ENCODE data around the gene EEA1. TPM values are rescaled to one million over a fixed set of nuclear protein-coding genes. Genes with fewer than 3 reads are reported as not detected.
"Not testable (repeated sequence)": the region's sequence is repeated elsewhere in the genome, so short reads cannot be mapped to it uniquely, and the experiment has no call there.

Gene EEA1
- total RNA-seq: 10 to 100 TPM; 15.6 to 17.6 TPM

- peak within 1 kb of the TSS; percentile 90 for H3K4me3 Mint-ChIP-seq
- CTCF ChIA-PET: interaction anchor here (0.7 to 1.3 kb wide), 4 partner anchors 20 to 60 kb away, joined by 3 to 4 read pairs (median 4); no protein-coding TSS in a partner anchor
- H3K36me3 Mint-ChIP-seq (ENCODE audit: low read depth): peaks cover 4% of the 10 kb centered on the region
- DNase-seq: peak; percentile 97
- no peaks in the 10 kb centered on the region for H3K27me3 Mint-ChIP-seq (ENCODE audit: low read depth)
- no peaks in the 10 kb centered on the region for H3K9me3 Mint-ChIP-seq
- peaks cover 28% of the 10 kb centered on the region for H3K4me1 Mint-ChIP-seq (ENCODE audit: low read depth)
- H3K27ac Mint-ChIP-seq: peak within 1 kb of the TSS; percentile 93
- intact Hi-C loops (cut with micrococcal nuclease): loop anchor here (1.0 to 10.0 kb wide), 14 partner anchors 59 to 1528 kb away; partner anchors contain the start of genes BTG1, CEP83, CRADD and NUDT4
Observed at GRCh38 chr12:92928962-92929915, at the start of gene EEA1. Gene EEA1 (minus strand): TSS chr12:92929295. CDS start chr12:92929066, 229 bp downstream.

- CTCF ChIA-PET: interaction anchor here (0.7 to 4.2 kb wide), 3 partner anchors 9 to 119 kb away, joined by 3 to 22 read pairs (median 4); no protein-coding TSS in a partner anchor
- Mint-ChIP-seq H3K4me1 (ENCODE audit: low read depth) (peaks cover 25% of the 10 kb centered on the region), H3K27me3 (ENCODE audit: low read depth) (no peaks in the 10 kb centered on the region), H3K4me3 (no peak overlapping the region), H3K9me3 (peaks cover 9% of the 10 kb centered on the region), H3K27ac (no peak overlapping the region), H3K36me3 (ENCODE audit: low read depth) (peaks cover 4% of the 10 kb centered on the region)
- no peak for DNase-seq
- intact Hi-C loops (cut with micrococcal nuclease): no loop called here
Observed at GRCh38 chr12:92978607-92979006, 49.5 kb upstream of the EEA1 start.

DNA sequence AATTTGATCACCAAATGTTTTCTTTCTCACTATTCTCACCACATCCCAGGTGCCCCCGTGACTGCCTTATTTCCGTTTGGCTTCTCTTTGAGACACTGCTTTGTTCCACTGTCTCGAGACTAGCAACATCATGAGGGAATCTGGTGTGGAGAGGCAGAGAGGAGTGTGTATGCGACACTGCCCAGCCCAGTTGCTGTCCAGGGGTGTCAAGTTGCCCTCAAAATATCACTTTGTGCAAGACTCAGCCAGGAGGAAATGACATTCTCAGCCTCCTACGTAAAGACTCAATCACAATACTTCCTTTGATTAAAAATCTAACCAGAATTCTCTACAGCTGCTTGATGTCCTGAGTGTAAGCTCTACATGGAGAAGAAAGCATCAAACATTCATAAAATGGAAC, 48.2 kb upstream of the EEA1 start:
- DNase-seq: peak; percentile 35
- H3K9me3 Mint-ChIP-seq: peaks cover 9% of the 10 kb centered on the region
- H3K27me3 Mint-ChIP-seq (ENCODE audit: low read depth): no peaks in the 10 kb centered on the region
- H3K27ac Mint-ChIP-seq: peak overlapping the region; percentile 19
- CTCF ChIA-PET: interaction anchor here (0.6 to 4.2 kb wide), 2 partner anchors 11 to 145 kb away, joined by 4 to 22 read pairs; no protein-coding TSS in a partner anchor
- peak overlapping the region; percentile 45 for H3K4me3 Mint-ChIP-seq
- peaks cover 4% of the 10 kb centered on the region for H3K36me3 Mint-ChIP-seq (ENCODE audit: low read depth)
- peaks cover 27% of the 10 kb centered on the region for H3K4me1 Mint-ChIP-seq (ENCODE audit: low read depth)
- intact Hi-C loops (cut with micrococcal nuclease): no loop called here

GRCh38 chr12:92974759-92975158, 45.7 kb upstream of the EEA1 start:
- H3K27ac Mint-ChIP-seq: no peak overlapping the region
- peaks cover 5% of the 10 kb centered on the region for H3K9me3 Mint-ChIP-seq
- no peak for DNase-seq
- H3K27me3 Mint-ChIP-seq (ENCODE audit: low read depth): no peaks in the 10 kb centered on the region
- CTCF ChIA-PET: interaction anchor here (0.8 to 1.2 kb wide), 2 partner anchors 9 to 13 kb away, joined by 4 to 6 read pairs; no protein-coding TSS in a partner anchor
- peaks cover 2% of the 10 kb centered on the region for H3K36me3 Mint-ChIP-seq (ENCODE audit: low read depth)
- no peak overlapping the region for H3K4me3 Mint-ChIP-seq
- intact Hi-C loops (cut with micrococcal nuclease): no loop called here
- H3K4me1 Mint-ChIP-seq (ENCODE audit: low read depth): peaks cover 27% of the 10 kb centered on the region

- Mint-ChIP-seq H3K4me1 (ENCODE audit: low read depth) (peaks cover 21% of the 10 kb centered on the region), H3K36me3 (ENCODE audit: low read depth) (peaks cover 2% of the 10 kb centered on the region), H3K27me3 (ENCODE audit: low read depth) (no peaks in the 10 kb centered on the region), H3K9me3 (peaks cover 5% of the 10 kb centered on the region), H3K4me3 (no peak overlapping the region), H3K27ac (peak overlapping the region; percentile 34)
- DNase-seq: no peak
- CTCF ChIA-PET: no interaction called here
- intact Hi-C loops (cut with micrococcal nuclease): no loop called here
Observed at GRCh38 chr12:92973614-92974013, 44.5 kb upstream of the EEA1 start.

- DNase-seq: no peak
- Mint-ChIP-seq H3K4me1 (ENCODE audit: low read depth) (peaks cover 11% of the 10 kb centered on the region), H3K27ac (no peak overlapping the region), H3K36me3 (ENCODE audit: low read depth) (peaks cover 2% of the 10 kb centered on the region), H3K27me3 (ENCODE audit: low read depth) (no peaks in the 10 kb centered on the region), H3K9me3 (peaks cover 5% of the 10 kb centered on the region), H3K4me3 (no peak overlapping the region)
- CTCF ChIA-PET: interaction anchor here (0.6 kb wide), 1 partner anchor 425 kb away, joined by 3 read pairs; no protein-coding TSS in a partner anchor
- intact Hi-C loops (cut with micrococcal nuclease): no loop called here
Observed at GRCh38 chr12:92971859-92972524, 42.9 kb upstream of the EEA1 start.

DNA sequence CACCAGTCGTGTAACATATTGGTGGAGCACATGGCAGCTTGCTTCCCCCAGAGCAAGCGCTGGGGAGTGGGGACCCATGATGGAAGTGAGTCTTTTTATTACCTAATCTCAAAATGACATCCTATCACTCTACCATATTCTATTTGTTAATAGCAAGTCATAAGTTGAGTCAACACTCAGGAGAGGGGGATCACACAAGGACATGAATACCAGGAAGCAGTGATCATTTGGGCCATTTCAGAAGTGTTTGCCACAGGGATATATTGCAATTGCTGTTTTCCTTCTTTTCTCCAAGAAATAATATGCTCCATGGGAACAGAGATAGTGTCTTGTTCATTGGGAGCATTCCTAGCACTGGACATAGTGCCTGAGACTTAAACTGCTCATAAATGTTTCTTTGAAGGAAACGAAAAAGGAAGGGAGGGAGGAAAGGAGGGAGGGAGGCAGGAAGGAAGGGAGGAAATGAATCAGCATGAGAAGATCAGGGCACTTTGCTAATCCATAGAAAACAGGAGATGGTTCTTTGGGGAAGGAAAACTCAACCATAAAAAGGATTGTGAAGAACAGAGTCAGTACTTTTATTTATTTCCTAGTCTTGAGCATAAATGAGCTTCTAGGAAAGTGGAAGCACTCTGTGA, 39.2 kb upstream of the EEA1 start:
- intact Hi-C loops (cut with micrococcal nuclease): no loop called here
- Mint-ChIP-seq H3K27me3 (ENCODE audit: low read depth) (no peaks in the 10 kb centered on the region), H3K9me3 (no peaks in the 10 kb centered on the region), H3K27ac (no peak overlapping the region), H3K4me1 (ENCODE audit: low read depth) (peaks cover 3% of the 10 kb centered on the region), H3K4me3 (no peak overlapping the region), H3K36me3 (ENCODE audit: low read depth) (no peaks in the 10 kb centered on the region)
- CTCF ChIA-PET: interaction anchor here (1.1 to 1.3 kb wide), 2 partner anchors 10 to 19 kb away, joined by 3 to 4 read pairs; no protein-coding TSS in a partner anchor
- no peak for DNase-seq

DNA sequence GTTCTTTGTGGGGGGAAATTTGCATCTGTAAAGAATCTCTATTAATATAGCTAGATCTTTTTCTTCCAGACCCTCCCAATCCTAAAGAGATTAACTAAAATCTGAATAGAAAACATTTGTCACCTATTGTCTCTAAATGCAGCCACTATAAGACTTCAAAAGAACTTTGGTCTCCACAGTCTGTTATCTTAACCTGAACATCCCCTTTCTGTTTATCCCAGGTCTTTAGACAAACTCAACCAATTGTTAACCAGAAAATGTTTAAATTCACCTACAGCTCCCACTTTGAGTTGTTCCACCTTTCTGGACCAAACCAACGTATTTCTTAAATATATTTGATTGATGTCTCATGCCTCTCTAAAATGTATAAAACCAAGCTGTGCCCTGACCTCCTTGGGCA, 35.3 kb upstream of the EEA1 start:
- H3K27ac Mint-ChIP-seq: peak overlapping the region; percentile 50
- DNase-seq; H3K4me3 Mint-ChIP-seq; H3K36me3 Mint-ChIP-seq (ENCODE audit: low read depth); intact Hi-C loops (cut with micrococcal nuclease); H3K27me3 Mint-ChIP-seq (ENCODE audit: low read depth); H3K4me1 Mint-ChIP-seq (ENCODE audit: low read depth); H3K9me3 Mint-ChIP-seq: not testable (repeated sequence)
- CTCF ChIA-PET: interaction anchor here (0.6 kb wide), 1 partner anchor 131 kb away, joined by 3 read pairs; no protein-coding TSS in a partner anchor

GRCh38 chr12:92961949-92962348, 32.9 kb upstream of the EEA1 start:
- Mint-ChIP-seq H3K27me3 (ENCODE audit: low read depth) (no peaks in the 10 kb centered on the region), H3K4me3 (no peak overlapping the region), H3K9me3 (no peaks in the 10 kb centered on the region), H3K27ac (no peak overlapping the region), H3K36me3 (ENCODE audit: low read depth) (no peaks in the 10 kb centered on the region), H3K4me1 (ENCODE audit: low read depth) (no peaks in the 10 kb centered on the region)
- CTCF ChIA-PET: interaction anchor here (1.0 kb wide), 1 partner anchor 25 kb away, joined by 3 read pairs; no protein-coding TSS in a partner anchor
- intact Hi-C loops (cut with micrococcal nuclease): no loop called here
- no peak for DNase-seq

- CTCF ChIA-PET: no interaction called here
- Mint-ChIP-seq H3K4me3 (no peak overlapping the region), H3K36me3 (ENCODE audit: low read depth) (no peaks in the 10 kb centered on the region), H3K9me3 (peaks cover 2% of the 10 kb centered on the region), H3K27me3 (ENCODE audit: low read depth) (no peaks in the 10 kb centered on the region), H3K27ac (no peak overlapping the region), H3K4me1 (ENCODE audit: low read depth) (no peaks in the 10 kb centered on the region)
- intact Hi-C loops (cut with micrococcal nuclease): no loop called here
- DNase-seq: no peak
Observed at GRCh38 chr12:92955997-92956663, 27.0 kb upstream of the EEA1 start.

- no peaks in the 10 kb centered on the region for H3K36me3 Mint-ChIP-seq (ENCODE audit: low read depth)
- peaks cover 2% of the 10 kb centered on the region for H3K9me3 Mint-ChIP-seq
- no peaks in the 10 kb centered on the region for H3K27me3 Mint-ChIP-seq (ENCODE audit: low read depth)
- no peak overlapping the region for H3K4me3 Mint-ChIP-seq
- intact Hi-C loops (cut with micrococcal nuclease): no loop called here
- DNase-seq: no peak
- H3K4me1 Mint-ChIP-seq (ENCODE audit: low read depth): no peaks in the 10 kb centered on the region
- CTCF ChIA-PET: interaction anchor here (1.5 kb wide), 1 partner anchor 461 kb away, joined by 4 read pairs; no protein-coding TSS in a partner anchor
- H3K27ac Mint-ChIP-seq: no peak overlapping the region
Observed at GRCh38 chr12:92953747-92954146, 24.7 kb upstream of the EEA1 start.

All from activated naive CD4-positive, alpha-beta T cell treated with anti-CD3 and anti-CD28 coated beads for 36 hours (primary cell).